Inflammatory macrophage treated with lipopolysaccharide for 4 hours (primary cell): Measurements from ENCODE around the gene DSCAML1.

ENCODE experiments used
- DNase-seq: peaks from one replicate; pipeline ENCODE4 v3.0.0-alpha.2; 2020

DSCAML1 gene

GRCh38 chr11:117390743-117391142 is 406.3 kb downstream of the DSCAML1 start:
- DNase-seq: no peak

- DNase-seq: no peak
These were observed 408.8 kb downstream of the DSCAML1 start for GRCh38 chr11:117387992-117388755.

GRCh38 chr11:117385906-117386305 is 411.1 kb downstream of the DSCAML1 start:
- no peak for DNase-seq

- DNase-seq: no peak
These were observed 411.5 kb downstream of the DSCAML1 start for GRCh38 chr11:117385471-117385870.

- no peak for DNase-seq
These were observed 413.0 kb downstream of the DSCAML1 start for GRCh38 chr11:117384045-117384444.

GRCh38 chr11:117382746-117383145 is 414.3 kb downstream of the DSCAML1 start:
- no peak for DNase-seq

- DNase-seq: no peak
These were observed 415.3 kb downstream of the DSCAML1 start for GRCh38 chr11:117381481-117382387.

GRCh38 chr11:117380676-117381075 is 416.3 kb downstream of the DSCAML1 start:
- DNase-seq: no peak

GRCh38 chr11:117378976-117379865 is 417.8 kb downstream of the DSCAML1 start:
- no peak for DNase-seq
